GM18517 (cell line): ENCODE results near the gene CMTM8.

Experiments
- ATAC-seq: cut with Tn5 transposase; IDR thresholded peaks from one replicate; pipeline ENCODE4 v1.9.1; 2021; ENCODE audit warnings: mild to moderate bottlenecking, moderate library complexity; ENCODE audit not compliant: unreplicated experiment

The CMTM8 gene

GRCh38 chr3:32305361-32305876, 66.9 kb downstream of the CMTM8 start:
- no peak for ATAC-seq

- ATAC-seq = no peak
Measured at GRCh38 chr3:32306072-32306471, 67.6 kb downstream of the CMTM8 start.

GRCh38 chr3:32307591-32307990, 69.1 kb downstream of the CMTM8 start:
- ATAC-seq = no peak

- ATAC-seq = no peak
Measured at GRCh38 chr3:32308378-32308777, 69.9 kb downstream of the CMTM8 start.

- ATAC-seq = no peak
Measured at GRCh38 chr3:32309654-32310242, 71.3 kb downstream of the CMTM8 start.

GRCh38 chr3:32310336-32310735, 71.9 kb downstream of the CMTM8 start:
- ATAC-seq = no peak

GRCh38 chr3:32310918-32311839, 72.7 kb downstream of the CMTM8 start:
- ATAC-seq = no peak

- no peak for ATAC-seq
Measured at GRCh38 chr3:32312251-32312650, 73.8 kb downstream of the CMTM8 start.

- ATAC-seq = no peak
Measured at GRCh38 chr3:32313169-32313568, 74.7 kb downstream of the CMTM8 start.

- ATAC-seq = no peak
Measured at GRCh38 chr3:32313723-32314473, 75.4 kb downstream of the CMTM8 start.

- no peak for ATAC-seq
Measured at GRCh38 chr3:32315441-32315840, 77.0 kb downstream of the CMTM8 start.

- no peak for ATAC-seq
Measured at GRCh38 chr3:32316319-32316718, 77.8 kb downstream of the CMTM8 start.

GRCh38 chr3:32316976-32317375, 78.5 kb downstream of the CMTM8 start:
- no peak for ATAC-seq

- no peak for ATAC-seq
Measured at GRCh38 chr3:32319607-32320006, 81.1 kb downstream of the CMTM8 start.

- ATAC-seq = no peak
Measured at GRCh38 chr3:32320080-32320479, 81.6 kb downstream of the CMTM8 start.

GRCh38 chr3:32321095-32321790, 82.8 kb downstream of the CMTM8 start:
- ATAC-seq = no peak

- no peak for ATAC-seq
Measured at GRCh38 chr3:32322311-32322710, 83.8 kb downstream of the CMTM8 start.

GRCh38 chr3:32323604-32324003, 85.1 kb downstream of the CMTM8 start:
- no peak for ATAC-seq

- ATAC-seq = no peak
Measured at GRCh38 chr3:32325201-32325600, 86.7 kb downstream of the CMTM8 start.

- no peak for ATAC-seq
Measured at GRCh38 chr3:32325927-32326326, 87.4 kb downstream of the CMTM8 start.

- ATAC-seq = no peak
Measured at GRCh38 chr3:32326795-32327194, 88.3 kb downstream of the CMTM8 start.
